GM23338 (cell line): ENCODE measurements around the gene EGF. TPM values are rescaled to one million over a fixed set of nuclear protein-coding genes. Genes with fewer than 3 reads are reported as not detected.
A peak's percentile ranks its signal among the peaks of the same experiment; 100 is the strongest.

ENCODE experiments used
- ATAC-seq: fragments of 200-7000 bp; cut with Tn5 transposase; 3 replicates; pipeline ENCODE4 v1.9.1; 2020
- DNase-seq: peaks from one replicate; pipeline ENCODE4 v3.0.0-alpha.2; 2015; ENCODE audit warnings: low spot score
- H2AFZ ChIP-seq: fragments of 200-600 bp; sonication (generic); 2 replicates; pipeline ENCODE4 v1.8.0; 2016; ENCODE audit warnings: antibody characterized with exemption, mild to moderate bottlenecking, moderate library complexity
- H3F3A ChIP-seq: fragments of 200-600 bp; sonication (generic); replicated peaks from 2 replicates; pipeline ENCODE4 v1.8.0; 2017; ENCODE audit warnings: antibody characterized with exemption, mixed run types, low read depth
- H3K27ac ChIP-seq: fragments of 200-600 bp; sonication (generic); 2 replicates; pipeline ENCODE4 v1.6.1; 2016; ENCODE audit warnings: low read depth
- H3K27me3 ChIP-seq: fragments of 200-600 bp; sonication (generic); 2 replicates; pipeline ENCODE4 v1.8.0; 2016; ENCODE audit warnings: mild to moderate bottlenecking, mixed run types, moderate library complexity; ENCODE audit not compliant: insufficient read depth
- H3K36me3 ChIP-seq: fragments of 200-600 bp; sonication (generic); 2 replicates; pipeline ENCODE4 v1.8.0; 2016; ENCODE audit warnings: mild to moderate bottlenecking; ENCODE audit not compliant: insufficient read depth
- H3K4me1 ChIP-seq: fragments of 200-600 bp; sonication (generic); 2 replicates; pipeline ENCODE4 v1.8.0; 2016; ENCODE audit warnings: mild to moderate bottlenecking, moderate library complexity; ENCODE audit not compliant: insufficient read depth
- H3K4me2 ChIP-seq: fragments of 200-600 bp; sonication (generic); 2 replicates; pipeline ENCODE4 v1.7.1; 2017; ENCODE audit warnings: mixed run types
- H3K4me3 ChIP-seq: fragments of 200-600 bp; sonication (generic); 2 replicates; pipeline ENCODE4 v1.6.1; 2016; ENCODE audit warnings: mixed run types
- H3K79me2 ChIP-seq: fragments of 200-600 bp; sonication (generic); replicated peaks from 2 replicates; pipeline ENCODE4 v1.8.0; 2017; ENCODE audit warnings: mild to moderate bottlenecking; ENCODE audit not compliant: insufficient read depth
- H3K9me2 ChIP-seq: fragments of 200-600 bp; sonication (generic); 2 replicates; pipeline ENCODE4 v1.8.0; 2017; ENCODE audit not compliant: insufficient read depth
- H4K20me1 ChIP-seq: fragments of 200-600 bp; sonication (generic); replicated peaks from 2 replicates; pipeline ENCODE4 v1.8.0; 2017; ENCODE audit warnings: mild to moderate bottlenecking; ENCODE audit not compliant: insufficient read depth
- H3K27ac Mint-ChIP-seq: 2 replicates; pipeline ENCODE4 v1.8.0; 2020; ENCODE audit warnings: inconsistent platforms, mild to moderate bottlenecking, moderate library complexity, mixed read lengths
- H3K27me3 Mint-ChIP-seq: 3 replicates; pipeline ENCODE4 v1.8.0; 2022; ENCODE audit warnings: low read depth, mild to moderate bottlenecking, moderate library complexity, mixed read lengths, inconsistent platforms; ENCODE audit not compliant: insufficient read depth, poor library complexity
- H3K36me3 Mint-ChIP-seq: 3 replicates; pipeline ENCODE4 v1.8.0; 2021; ENCODE audit warnings: low read depth, mild to moderate bottlenecking, inconsistent platforms, moderate library complexity, mixed read lengths
- H3K4me1 Mint-ChIP-seq: 3 replicates; pipeline ENCODE4 v1.8.0; 2020; ENCODE audit warnings: mild to moderate bottlenecking, inconsistent platforms, mixed read lengths
- H3K4me3 Mint-ChIP-seq: 3 replicates; pipeline ENCODE4 v1.8.0; 2021; ENCODE audit warnings: moderate library complexity, mild to moderate bottlenecking, inconsistent platforms, mixed read lengths
- H3K9me3 Mint-ChIP-seq: 3 replicates; pipeline ENCODE4 v1.8.0; 2020; ENCODE audit warnings: moderate library complexity, mild to moderate bottlenecking, inconsistent platforms, mixed read lengths
- CREB1 ChIP-seq: fragments of 250-450 bp; sonication (Bioruptor Pico); IDR thresholded peaks from 2 replicates; pipeline ENCODE4 v1.5.0; 2020; ENCODE audit warnings: low read depth, mild to moderate bottlenecking, moderate library complexity
- CTCF ChIP-seq, 2 experiments: fragments of 200-600 bp in 1 of 2; sonication (generic) in 1 of 2; conservative IDR thresholded peaks; 2 replicates each; pipeline versions ENCODE4 v1.5.1 to v1.6.1; 2016 to 2017; ENCODE audit warnings: antibody characterized with exemption in 2 of 2, low read depth in 2 of 2, mild to moderate bottlenecking in 2 of 2, moderate library complexity in 1 of 2
- ETS1 ChIP-seq: IDR thresholded peaks from 2 replicates; pipeline ENCODE4 v1.6.1; 2016; ENCODE audit warnings: antibody characterized with exemption
- EZH2 ChIP-seq: fragments of 200-600 bp; sonication (generic); IDR thresholded peaks from one replicate; pipeline ENCODE4 v1.8.0; 2017; ENCODE audit warnings: antibody characterized with exemption, mild to moderate bottlenecking, low read depth; ENCODE audit not compliant: unreplicated experiment
- EZH2phosphoT487 ChIP-seq: fragments of 200-600 bp; sonication (generic); IDR thresholded peaks from one replicate; pipeline ENCODE4 v1.8.1; 2018; ENCODE audit warnings: antibody characterized with exemption; ENCODE audit not compliant: unreplicated experiment
- POLR2AphosphoS5 ChIP-seq: IDR thresholded peaks from 2 replicates; pipeline ENCODE4 v1.6.1; 2016; ENCODE audit warnings: antibody characterized with exemption, low read depth
- ZNF114 ChIP-seq: fragments of 250-450 bp; sonication (Bioruptor Pico); IDR thresholded peaks from 2 replicates; pipeline ENCODE4 v1.5.0; 2020; ENCODE audit warnings: mild to moderate bottlenecking, moderate library complexity
- ZNF331 ChIP-seq: fragments of 250-450 bp; sonication (Bioruptor Pico); IDR thresholded peaks from 2 replicates; pipeline ENCODE4 v1.5.0; 2020; ENCODE audit warnings: low read depth, mild to moderate bottlenecking, moderate library complexity
- polyA plus RNA-seq: library from polyadenylated mRNA; unstranded; fragments of >200 nt; fragmentation: Nextera tagmentation; extraction: Ambion mirVana; gene quantifications from 2 replicates; pipeline ENCODE4 v1.2.1, GENCODE V29; 2016
- total RNA-seq: library from RNA; depleted of rRNA; stranded (reverse); fragments of >200 nt; shearing (Covaris generic); gene quantifications from 2 replicates; pipeline ENCODE4 v1.2.3, GENCODE V29; 2014
- TF ChIP-seq, protein P1 (sequence below): IDR thresholded peaks from one replicate; pipeline ENCODE4 v1.6.1; 2018; ENCODE audit warnings: antibody characterized with exemption; ENCODE audit not compliant: unreplicated experiment

EGF gene
- total and polyA plus RNA-seq, 2 experiments from 2014 or later, result 1.4 to 3.0 TPM

DNA sequence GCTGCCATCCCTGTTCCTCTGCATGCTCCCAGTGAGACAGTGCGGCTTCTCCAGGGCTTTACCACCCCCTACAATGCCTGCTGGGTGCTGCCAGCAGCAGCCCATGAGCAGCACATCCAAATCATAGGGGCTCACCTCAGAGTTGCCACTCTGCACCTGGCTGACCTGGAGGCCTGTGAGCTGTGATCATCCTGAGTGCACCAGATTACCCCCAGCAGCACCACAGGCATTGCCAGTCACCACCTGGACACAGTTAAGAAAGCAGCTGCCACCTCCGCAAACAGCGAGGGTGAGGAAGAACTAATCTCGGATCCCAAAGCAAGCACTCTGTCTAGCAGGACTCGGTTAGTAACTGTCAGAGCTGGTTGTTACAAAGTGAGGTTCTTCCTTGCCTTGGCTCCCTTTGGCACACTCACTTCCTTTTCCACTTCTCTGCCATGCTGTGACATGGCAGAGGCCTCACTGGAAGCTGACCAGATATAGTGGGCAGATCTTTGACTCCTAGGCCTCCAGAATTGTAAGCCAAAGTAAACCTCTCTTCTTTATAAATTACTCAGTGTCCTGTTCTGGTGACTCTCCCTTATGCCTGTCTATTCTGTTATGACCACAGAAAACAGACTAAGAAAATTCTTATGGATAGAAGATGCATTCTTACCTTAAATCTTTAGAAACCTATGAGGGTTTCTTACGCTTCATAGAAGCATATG, 39.6 kb upstream of the EGF start (continued):
- no peak for TF ChIP-seq CTCF (conservative IDR thresholded peaks at IDR 0.05; ENCODE audit: low read depth in 2 of 2)
- TF ChIP-seq CREB1 (CRISPR knock-in tag), result no peak
- TF ChIP-seq EZH2phosphoT487, result no peak
- TF ChIP-seq EZH2, result no peak
- no peak for TF ChIP-seq ETS1
- TF ChIP-seq, protein P1, sequence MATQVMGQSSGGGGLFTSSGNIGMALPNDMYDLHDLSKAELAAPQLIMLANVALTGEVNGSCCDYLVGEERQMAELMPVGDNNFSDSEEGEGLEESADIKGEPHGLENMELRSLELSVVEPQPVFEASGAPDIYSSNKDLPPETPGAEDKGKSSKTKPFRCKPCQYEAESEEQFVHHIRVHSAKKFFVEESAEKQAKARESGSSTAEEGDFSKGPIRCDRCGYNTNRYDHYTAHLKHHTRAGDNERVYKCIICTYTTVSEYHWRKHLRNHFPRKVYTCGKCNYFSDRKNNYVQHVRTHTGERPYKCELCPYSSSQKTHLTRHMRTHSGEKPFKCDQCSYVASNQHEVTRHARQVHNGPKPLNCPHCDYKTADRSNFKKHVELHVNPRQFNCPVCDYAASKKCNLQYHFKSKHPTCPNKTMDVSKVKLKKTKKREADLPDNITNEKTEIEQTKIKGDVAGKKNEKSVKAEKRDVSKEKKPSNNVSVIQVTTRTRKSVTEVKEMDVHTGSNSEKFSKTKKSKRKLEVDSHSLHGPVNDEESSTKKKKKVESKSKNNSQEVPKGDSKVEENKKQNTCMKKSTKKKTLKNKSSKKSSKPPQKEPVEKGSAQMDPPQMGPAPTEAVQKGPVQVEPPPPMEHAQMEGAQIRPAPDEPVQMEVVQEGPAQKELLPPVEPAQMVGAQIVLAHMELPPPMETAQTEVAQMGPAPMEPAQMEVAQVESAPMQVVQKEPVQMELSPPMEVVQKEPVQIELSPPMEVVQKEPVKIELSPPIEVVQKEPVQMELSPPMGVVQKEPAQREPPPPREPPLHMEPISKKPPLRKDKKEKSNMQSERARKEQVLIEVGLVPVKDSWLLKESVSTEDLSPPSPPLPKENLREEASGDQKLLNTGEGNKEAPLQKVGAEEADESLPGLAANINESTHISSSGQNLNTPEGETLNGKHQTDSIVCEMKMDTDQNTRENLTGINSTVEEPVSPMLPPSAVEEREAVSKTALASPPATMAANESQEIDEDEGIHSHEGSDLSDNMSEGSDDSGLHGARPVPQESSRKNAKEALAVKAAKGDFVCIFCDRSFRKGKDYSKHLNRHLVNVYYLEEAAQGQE, result no peak
- TF ChIP-seq ZNF114 (CRISPR knock-in tag), result no peak
- TF ChIP-seq ZNF331 (CRISPR knock-in tag), result no peak
- TF ChIP-seq POLR2AphosphoS5, result no peak

- Mint-ChIP-seq H3K36me3 (no peaks in the 10 kb centered on the region), H3K27ac (no peak overlapping the region), H3K27me3 (peaks cover 4% of the 10 kb centered on the region), H3K4me1 (no peaks in the 10 kb centered on the region; the same call in 2 of the 3 replicates), H3K9me3 (no peaks in the 10 kb centered on the region; the same call in 2 of the 3 replicates), H3K4me3 (no peak overlapping the region)
- Histone ChIP-seq H2AFZ (no peak overlapping the region), H3K27me3 (no peaks in the 10 kb centered on the region), H3K4me2 (no peak overlapping the region), H3K27ac (no peak overlapping the region), H3K9me2 (peaks cover 4% of the 10 kb centered on the region; the same call in 1 of the 2 replicates), H3F3A (no peaks in the 10 kb centered on the region), H3K4me1 (no peaks in the 10 kb centered on the region), H3K36me3 (no peaks in the 10 kb centered on the region), H4K20me1 (no peaks in the 10 kb centered on the region), H3K4me3 (no peak overlapping the region), H3K79me2 (no peaks in the 10 kb centered on the region)
- ATAC-seq, result no peak
- DNase-seq, result no peak
- TF ChIP-seq EZH2 (no peak), CTCF (conservative IDR thresholded peaks at IDR 0.05; ENCODE audit: low read depth in 2 of 2) (peak in 1 of 2 experiments; percentile 30; a peak in 1 of 4 replicates)
Measured at GRCh38 chr4:109873791-109874514, 38.7 kb upstream of the EGF start.
